Fibroblast of lung (primary cell): ENCODE measurements around the gene RHOT2. TPM values are rescaled to one million over a fixed set of nuclear protein-coding genes. Genes with fewer than 3 reads are reported as not detected.
A peak's percentile ranks its signal among the peaks of the same experiment; 100 is the strongest.

Source experiments
- DNase-seq, 2 donors: peaks; one replicate each; pipeline versions ENCODE4 v3.0.0 to v3.0.0-alpha.2; 2010; ENCODE audit warnings: low read depth in 2 of 2
- H2AFZ ChIP-seq: 2 replicates; pipeline ENCODE4 v1.5.1; 2012; ENCODE audit warnings: low read length, control low read depth, inconsistent platforms
- H3K27ac ChIP-seq: 2 replicates; pipeline ENCODE4 v1.5.1; 2011; ENCODE audit warnings: low read length, control low read depth; ENCODE audit not compliant: insufficient read depth
- H3K27me3 ChIP-seq: 2 replicates; pipeline ENCODE4 v1.5.1; 2011; ENCODE audit warnings: mild to moderate bottlenecking, low read length; ENCODE audit not compliant: control insufficient read depth, insufficient read depth
- H3K36me3 ChIP-seq: 2 replicates; pipeline ENCODE4 v1.5.1; 2011; ENCODE audit warnings: low read length; ENCODE audit not compliant: control insufficient read depth, insufficient read depth
- H3K4me1 ChIP-seq: 2 replicates; pipeline ENCODE4 v1.5.1; 2011; ENCODE audit warnings: low read length; ENCODE audit not compliant: control insufficient read depth, insufficient read depth; ENCODE audit errors: extremely low read depth
- H3K4me2 ChIP-seq: 2 replicates; pipeline ENCODE4 v1.5.1; 2011; ENCODE audit warnings: low read length, control low read depth; ENCODE audit not compliant: insufficient read depth; ENCODE audit errors: extremely low read depth
- H3K4me3 ChIP-seq, 4 experiments: fragments of 200-600 bp in 1 of 4; sonication (generic) in 1 of 4; replicated peaks in 1 of 4; 2 replicates each; pipeline ENCODE4 v1.5.1; 2011 to 2016; ENCODE audit warnings: low read length in 4 of 4, low read depth in 3 of 4, mild to moderate bottlenecking in 3 of 4, control low read depth in 2 of 4, inconsistent platforms in 1 of 4, mixed read lengths in 1 of 4; ENCODE audit not compliant: insufficient read depth in 1 of 4; ENCODE audit errors: control extremely low read depth in 1 of 4
- H3K79me2 ChIP-seq: 2 replicates; pipeline ENCODE4 v1.5.1; 2012; ENCODE audit warnings: mild to moderate bottlenecking, low read length, inconsistent platforms; ENCODE audit not compliant: control insufficient read depth, insufficient read depth
- H3K9ac ChIP-seq: 2 replicates; pipeline ENCODE4 v1.5.1; 2011; ENCODE audit warnings: mild to moderate bottlenecking, low read length, control low read depth; ENCODE audit not compliant: insufficient read depth
- H3K9me3 ChIP-seq: 2 replicates; pipeline ENCODE4 v1.5.1; 2012; ENCODE audit warnings: low read depth, low read length; ENCODE audit not compliant: control insufficient read depth, insufficient read depth
- H4K20me1 ChIP-seq: 2 replicates; pipeline ENCODE4 v1.5.1; 2011; ENCODE audit warnings: low read length; ENCODE audit not compliant: control insufficient read depth, insufficient read depth; ENCODE audit errors: extremely low read depth
- CTCF ChIP-seq, 2 donors: IDR thresholded peaks in 1 of 2; conservative IDR thresholded peaks in 1 of 2; 1 replicate in 1 of 2; 2 replicates in 1 of 2; pipeline ENCODE4 v1.5.1; 2011 to 2012; ENCODE audit warnings: low read length in 2 of 2, control low read depth in 1 of 2, inconsistent platforms in 1 of 2, low read depth in 1 of 2, mild to moderate bottlenecking in 1 of 2
- EZH2 ChIP-seq: IDR thresholded peaks from 2 replicates; pipeline ENCODE4 v1.5.1; 2012; ENCODE audit warnings: low read length, control low read depth, mild to moderate bottlenecking; ENCODE audit errors: missing control alignments
- polyA plus RNA-seq, 2 donors: library from polyadenylated mRNA; depleted of rRNA in 1 of 2; stranded (reverse) in 1 of 2; unstranded in 1 of 2; fragments of >200 nt; gene quantifications; 2 replicates each; pipeline ENCODE4 v1.2.1, GENCODE V29; 2011 to 2012; ENCODE audit warnings: missing spikeins in 1 of 2
- total RNA-seq: library from RNA; depleted of rRNA; stranded (reverse); fragments of >200 nt; gene quantifications from 2 replicates; pipeline ENCODE4 v1.2.1, GENCODE V29; 2014

Gene RHOT2
- total and polyA plus RNA-seq, 2 donors (not counting 1 experiment from before 2014, with no cell fraction given): 29.6 to 35.4 TPM

GRCh38 chr16:659618-660017 lies 8.3 kb upstream of the RHOT2 start:
- Histone ChIP-seq H3K79me2 (no peaks in the 10 kb centered on the region), H3K4me3 (no peak overlapping the region), H3K9me3 (no peaks in the 10 kb centered on the region), H3K27ac (no peak overlapping the region), H3K4me1 (no peaks in the 10 kb centered on the region), H2AFZ (no peak overlapping the region), H4K20me1 (no peaks in the 10 kb centered on the region), H3K27me3 (no peaks in the 10 kb centered on the region), H3K36me3 (peaks cover 12% of the 10 kb centered on the region), H3K4me2 (no peak overlapping the region), H3K9ac (no peak overlapping the region)
- TF ChIP-seq EZH2 (no peak), CTCF (conservative IDR thresholded peaks at IDR 0.05 in 1 of 2, IDR thresholded peaks at IDR 0.05 in 1 of 2; ENCODE audit: low read depth in 1 of 2, low read length in 2 of 2) (no peak)
- no peak for DNase-seq

- no peak overlapping the region for H2AFZ ChIP-seq
Measured at GRCh38 chr16:660132-660458, 7.8 kb upstream of the RHOT2 start.

GRCh38 chr16:660459-661183 lies 7.3 kb upstream of the RHOT2 start:
- no peak overlapping the region for H3K4me3 ChIP-seq
- no peak overlapping the region for H3K4me2 ChIP-seq
- H3K79me2 ChIP-seq: no peaks in the 10 kb centered on the region
- H2AFZ ChIP-seq: no peak overlapping the region
- no peaks in the 10 kb centered on the region for H3K4me1 ChIP-seq
- no peak overlapping the region for H3K9ac ChIP-seq
- H3K9me3 ChIP-seq: no peaks in the 10 kb centered on the region
- H3K27ac ChIP-seq: no peak overlapping the region
- no peak for TF ChIP-seq EZH2
- peak; percentile 37 to 48 for TF ChIP-seq CTCF (conservative IDR thresholded peaks at IDR 0.05 in 1 of 2, IDR thresholded peaks at IDR 0.05 in 1 of 2; ENCODE audit: low read depth in 1 of 2, low read length in 2 of 2)
- H3K36me3 ChIP-seq: peaks cover 10% of the 10 kb centered on the region
- no peaks in the 10 kb centered on the region for H4K20me1 ChIP-seq
- no peaks in the 10 kb centered on the region for H3K27me3 ChIP-seq
- peak; percentile 60 to 80 for DNase-seq

More at GRCh38 chr16:660132-660458, 7.8 kb upstream of the RHOT2 start:
- no peaks in the 10 kb centered on the region for H3K27me3 ChIP-seq
- no peak for DNase-seq
- H3K36me3 ChIP-seq: peaks cover 12% of the 10 kb centered on the region
- no peaks in the 10 kb centered on the region for H3K79me2 ChIP-seq
- H3K4me2 ChIP-seq: no peak overlapping the region
- no peaks in the 10 kb centered on the region for H3K9me3 ChIP-seq
- no peak overlapping the region for H3K27ac ChIP-seq
- no peak overlapping the region for H3K4me3 ChIP-seq
- H3K9ac ChIP-seq: no peak overlapping the region
- H3K4me1 ChIP-seq: no peaks in the 10 kb centered on the region
- H4K20me1 ChIP-seq: no peaks in the 10 kb centered on the region
- no peak for TF ChIP-seq EZH2
- TF ChIP-seq CTCF (conservative IDR thresholded peaks at IDR 0.05 in 1 of 2, IDR thresholded peaks at IDR 0.05 in 1 of 2; ENCODE audit: low read depth in 1 of 2, low read length in 2 of 2): no peak
